Coronary artery (tissue), 2 donors: ENCODE measurements around the gene SMPX.

Experiments
- DNase-seq: peaks from one replicate; pipeline ENCODE4 v3.0.0-alpha.2; 2017; ENCODE audit warnings: low spot score
- H3K27ac ChIP-seq, 2 donors: fragments of 200-600 bp; sonication (generic); one replicate each; pipeline ENCODE4 v1.5.1; 2016 to 2019
- H3K4me3 ChIP-seq: fragments of 200-600 bp; sonication (generic); 2 replicates; pipeline ENCODE4 v1.5.1; 2016; ENCODE audit warnings: mild to moderate bottlenecking, moderate library complexity
- TF ChIP-seq, protein P1 (sequence below): fragments of 200-600 bp; sonication (generic); IDR thresholded peaks from one replicate; pipeline ENCODE4 v1.5.1; 2019; ENCODE audit warnings: antibody characterized with exemption

The SMPX gene

DNA sequence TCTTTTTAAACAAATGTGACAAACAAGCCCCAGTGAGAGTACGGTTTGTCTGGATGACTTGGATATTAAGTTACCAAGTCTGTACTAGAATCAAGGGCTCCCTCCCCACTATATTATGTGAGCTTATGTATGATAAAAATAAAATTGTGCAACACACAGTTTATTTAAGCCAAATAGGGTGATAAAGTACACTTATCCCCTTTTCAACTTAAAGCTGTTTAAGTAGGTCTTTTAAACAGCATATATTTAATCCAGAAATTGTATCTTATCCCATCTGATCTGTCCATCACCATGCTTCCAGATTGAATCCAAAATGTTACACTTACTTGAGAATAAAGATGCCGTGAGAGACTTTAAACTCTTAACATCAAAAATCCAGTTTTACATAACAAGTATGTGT, 97.8 kb downstream of the SMPX start:
- Histone ChIP-seq H3K4me3 (no peak overlapping the region), H3K27ac (no peak overlapping the region)
- TF ChIP-seq, protein P1, sequence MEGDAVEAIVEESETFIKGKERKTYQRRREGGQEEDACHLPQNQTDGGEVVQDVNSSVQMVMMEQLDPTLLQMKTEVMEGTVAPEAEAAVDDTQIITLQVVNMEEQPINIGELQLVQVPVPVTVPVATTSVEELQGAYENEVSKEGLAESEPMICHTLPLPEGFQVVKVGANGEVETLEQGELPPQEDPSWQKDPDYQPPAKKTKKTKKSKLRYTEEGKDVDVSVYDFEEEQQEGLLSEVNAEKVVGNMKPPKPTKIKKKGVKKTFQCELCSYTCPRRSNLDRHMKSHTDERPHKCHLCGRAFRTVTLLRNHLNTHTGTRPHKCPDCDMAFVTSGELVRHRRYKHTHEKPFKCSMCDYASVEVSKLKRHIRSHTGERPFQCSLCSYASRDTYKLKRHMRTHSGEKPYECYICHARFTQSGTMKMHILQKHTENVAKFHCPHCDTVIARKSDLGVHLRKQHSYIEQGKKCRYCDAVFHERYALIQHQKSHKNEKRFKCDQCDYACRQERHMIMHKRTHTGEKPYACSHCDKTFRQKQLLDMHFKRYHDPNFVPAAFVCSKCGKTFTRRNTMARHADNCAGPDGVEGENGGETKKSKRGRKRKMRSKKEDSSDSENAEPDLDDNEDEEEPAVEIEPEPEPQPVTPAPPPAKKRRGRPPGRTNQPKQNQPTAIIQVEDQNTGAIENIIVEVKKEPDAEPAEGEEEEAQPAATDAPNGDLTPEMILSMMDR = no peak
- DNase-seq = no peak

GRCh38 chrX:21659320-21659719, 98.6 kb downstream of the SMPX start:
- DNase-seq = no peak
- Histone ChIP-seq H3K27ac (no peak overlapping the region), H3K4me3 (no peak overlapping the region)
- TF ChIP-seq, protein P1 = no peak

DNA sequence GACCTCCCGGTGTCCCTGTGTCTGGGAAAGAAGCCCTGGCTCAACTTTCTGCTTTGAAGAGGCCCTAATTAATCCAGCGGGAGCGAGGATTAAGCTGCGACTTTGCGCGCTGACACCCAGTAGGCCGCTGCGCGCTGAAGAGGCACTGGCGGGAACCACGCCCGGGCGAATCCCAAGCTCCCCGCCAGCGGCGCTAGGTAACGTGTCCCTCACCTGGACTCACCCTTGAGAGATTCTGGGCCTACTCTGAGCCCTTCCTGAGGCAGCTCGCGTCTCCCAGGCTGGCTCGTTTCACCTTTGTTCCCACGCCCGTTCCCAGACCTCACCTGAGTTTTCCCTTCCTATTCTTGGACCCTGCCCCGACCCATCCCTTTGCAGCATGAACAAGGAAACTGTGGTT, 99.2 kb downstream of the SMPX start:
- peak overlapping the region; percentile 57 for H3K4me3 ChIP-seq
- DNase-seq = no peak

GRCh38 chrX:21658152-21658737, 99.7 kb downstream of the SMPX start, which contains the start of gene KLHL34:
KLHL34 (minus strand) TSS chrX:21658330; CDS start chrX:21657788, 542 bp downstream.
- H3K4me3 ChIP-seq = peak within 1 kb of the TSS; percentile 57

More for the DNA sequence above, 99.2 kb downstream of the SMPX start:
- TF ChIP-seq, protein P1 = no peak
- no peak overlapping the region for H3K27ac ChIP-seq

DNA sequence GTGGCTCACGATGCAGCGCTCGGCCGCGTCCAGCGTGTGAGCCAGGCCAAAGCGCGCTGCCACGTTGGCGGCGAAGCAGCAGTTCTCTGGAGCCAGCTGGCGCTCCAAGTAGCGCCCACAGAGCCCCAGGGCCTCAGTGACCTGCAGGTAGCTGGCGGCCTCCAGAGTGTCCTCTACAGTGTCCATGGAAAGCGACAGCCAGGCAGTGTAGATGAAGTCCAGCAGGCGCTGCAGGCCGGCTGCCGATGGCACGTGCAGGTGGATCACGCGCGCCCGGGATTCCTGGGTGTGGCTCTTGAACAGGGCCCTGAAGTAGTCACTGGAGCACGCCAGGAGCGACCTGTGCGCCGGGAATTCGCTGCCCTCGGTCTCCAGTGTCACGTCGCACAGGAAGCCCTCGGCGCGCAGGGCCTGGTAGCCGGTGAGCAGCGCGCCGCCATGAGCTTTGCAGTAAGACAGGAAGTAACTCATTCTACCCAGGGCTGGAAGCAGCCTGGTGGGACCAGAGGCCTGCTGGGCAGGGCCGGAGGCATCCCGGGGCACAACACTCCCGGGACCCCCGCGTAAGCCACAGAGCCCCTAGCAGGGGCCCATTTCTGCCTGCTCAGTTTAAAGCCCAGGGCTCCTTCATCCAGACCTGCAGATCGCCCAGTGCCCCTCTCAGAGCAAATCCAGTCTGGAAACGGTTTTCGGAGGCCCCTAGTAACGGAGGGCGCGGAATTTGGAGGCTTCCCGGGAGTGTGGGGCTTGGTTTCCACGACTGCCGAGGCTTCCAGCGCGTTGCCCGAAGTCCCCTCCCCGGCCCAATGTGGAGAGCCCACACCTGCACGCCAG, 100.4 kb downstream of the SMPX start:
- no peak for DNase-seq
- peak overlapping the region; percentile 57 for H3K4me3 ChIP-seq
- TF ChIP-seq, protein P1 = no peak
- no peak overlapping the region for H3K27ac ChIP-seq

More at GRCh38 chrX:21658152-21658737, 99.7 kb downstream of the SMPX start, which contains the start of gene KLHL34:
- TF ChIP-seq, protein P1 = no peak
- H3K27ac ChIP-seq = no peak within 1 kb of the TSS
- no peak for DNase-seq

GRCh38 chrX:21656587-21657317, 101.2 kb downstream of the SMPX start:
- DNase-seq = no peak
- no peak overlapping the region for H3K27ac ChIP-seq
- peak overlapping the region; percentile 45 for H3K4me3 ChIP-seq
- TF ChIP-seq, protein P1 = no peak
